IPS-15b (cell line): Measurements from ENCODE around the gene VWC2.

ENCODE experiments used
- H3K27me3 ChIP-seq: one replicate; pipeline ENCODE4 v1.6.1; 2013; ENCODE audit warnings: low read length; ENCODE audit not compliant: control insufficient read depth, insufficient read depth
- H3K36me3 ChIP-seq: one replicate; pipeline ENCODE4 v1.6.1; 2013; ENCODE audit warnings: low read length; ENCODE audit not compliant: control insufficient read depth, insufficient read depth
- H3K4me1 ChIP-seq: one replicate; pipeline ENCODE4 v1.6.1; 2013; ENCODE audit warnings: mild to moderate bottlenecking, low read length; ENCODE audit not compliant: control insufficient read depth, insufficient read depth
- H3K4me3 ChIP-seq: one replicate; pipeline ENCODE4 v1.5.1; 2013; ENCODE audit warnings: low read depth, low read length
- H3K9ac ChIP-seq: one replicate; pipeline ENCODE4 v1.6.1; 2013; ENCODE audit warnings: low read depth, mild to moderate bottlenecking, low read length
- H3K9me3 ChIP-seq: one replicate; pipeline ENCODE4 v1.6.1; 2013; ENCODE audit warnings: mild to moderate bottlenecking, low read length; ENCODE audit not compliant: control insufficient read depth, insufficient read depth

Gene VWC2

GRCh38 chr7:49866076-49866735, 92.8 kb downstream of the VWC2 start:
- no peaks in the 10 kb centered on the region for H3K36me3 ChIP-seq

GRCh38 chr7:49866910-49867309, 93.5 kb downstream of the VWC2 start:
- Histone ChIP-seq H3K4me3 (no peak overlapping the region), H3K4me1 (peaks cover 4% of the 10 kb centered on the region), H3K9me3 (no peaks in the 10 kb centered on the region), H3K36me3 (no peaks in the 10 kb centered on the region), H3K9ac (no peak overlapping the region), H3K27me3 (no peaks in the 10 kb centered on the region)

More at GRCh38 chr7:49866076-49866735, 92.8 kb downstream of the VWC2 start:
- Histone ChIP-seq H3K4me3 (no peak overlapping the region), H3K4me1 (peaks cover 4% of the 10 kb centered on the region), H3K9ac (no peak overlapping the region), H3K9me3 (no peaks in the 10 kb centered on the region), H3K27me3 (no peaks in the 10 kb centered on the region)

GRCh38 chr7:49873420-49873819, 100.0 kb downstream of the VWC2 start:
- Histone ChIP-seq H3K4me3 (no peak overlapping the region), H3K27me3 (no peaks in the 10 kb centered on the region), H3K9ac (no peak overlapping the region), H3K36me3 (no peaks in the 10 kb centered on the region), H3K4me1 (no peaks in the 10 kb centered on the region), H3K9me3 (no peaks in the 10 kb centered on the region)

GRCh38 chr7:49875336-49875735, 101.9 kb downstream of the VWC2 start:
- no peaks in the 10 kb centered on the region for H3K27me3 ChIP-seq
- H3K9me3 ChIP-seq: no peaks in the 10 kb centered on the region
- H3K4me1 ChIP-seq: no peaks in the 10 kb centered on the region
- H3K9ac ChIP-seq: no peak overlapping the region
- H3K4me3 ChIP-seq: no peak overlapping the region
- H3K36me3 ChIP-seq: no peaks in the 10 kb centered on the region

- no peaks in the 10 kb centered on the region for H3K36me3 ChIP-seq
- no peaks in the 10 kb centered on the region for H3K4me1 ChIP-seq
- H3K4me3 ChIP-seq: no peak overlapping the region
- H3K27me3 ChIP-seq: no peaks in the 10 kb centered on the region
- H3K9ac ChIP-seq: no peak overlapping the region
- no peaks in the 10 kb centered on the region for H3K9me3 ChIP-seq
Observed at GRCh38 chr7:49876202-49876601, 102.8 kb downstream of the VWC2 start.

- Histone ChIP-seq H3K27me3 (no peaks in the 10 kb centered on the region), H3K9ac (no peak overlapping the region), H3K36me3 (no peaks in the 10 kb centered on the region)
Observed at GRCh38 chr7:49878089-49878488, 104.7 kb downstream of the VWC2 start.

GRCh38 chr7:49878627-49879026, 105.2 kb downstream of the VWC2 start:
- H3K36me3 ChIP-seq: no peaks in the 10 kb centered on the region
- H3K9me3 ChIP-seq: no peaks in the 10 kb centered on the region
- H3K4me1 ChIP-seq: no peaks in the 10 kb centered on the region
- no peaks in the 10 kb centered on the region for H3K27me3 ChIP-seq
- no peak overlapping the region for H3K4me3 ChIP-seq
- H3K9ac ChIP-seq: no peak overlapping the region

More at GRCh38 chr7:49878089-49878488, 104.7 kb downstream of the VWC2 start:
- Histone ChIP-seq H3K4me1 (no peaks in the 10 kb centered on the region), H3K9me3 (no peaks in the 10 kb centered on the region), H3K4me3 (no peak overlapping the region)

GRCh38 chr7:49883933-49884332, 110.5 kb downstream of the VWC2 start:
- no peak overlapping the region for H3K9ac ChIP-seq
- H3K36me3 ChIP-seq: no peaks in the 10 kb centered on the region
- H3K9me3 ChIP-seq: no peaks in the 10 kb centered on the region
- H3K4me1 ChIP-seq: no peaks in the 10 kb centered on the region
- H3K27me3 ChIP-seq: no peaks in the 10 kb centered on the region
- no peak overlapping the region for H3K4me3 ChIP-seq

- Histone ChIP-seq H3K27me3 (no peaks in the 10 kb centered on the region), H3K4me1 (peaks cover 3% of the 10 kb centered on the region), H3K36me3 (no peaks in the 10 kb centered on the region), H3K4me3 (no peak overlapping the region), H3K9ac (no peak overlapping the region), H3K9me3 (no peaks in the 10 kb centered on the region)
Observed at GRCh38 chr7:49885593-49886285, 112.3 kb downstream of the VWC2 start.

GRCh38 chr7:49892481-49892880, 119.0 kb downstream of the VWC2 start:
- Histone ChIP-seq H3K4me1 (peaks cover 3% of the 10 kb centered on the region), H3K4me3 (no peak overlapping the region), H3K9me3 (no peaks in the 10 kb centered on the region), H3K36me3 (no peaks in the 10 kb centered on the region), H3K9ac (no peak overlapping the region), H3K27me3 (no peaks in the 10 kb centered on the region)

GRCh38 chr7:49893131-49893530, 119.7 kb downstream of the VWC2 start:
- no peak overlapping the region for H3K9ac ChIP-seq
- H3K4me1 ChIP-seq: peaks cover 3% of the 10 kb centered on the region
- H3K27me3 ChIP-seq: no peaks in the 10 kb centered on the region
- H3K4me3 ChIP-seq: no peak overlapping the region
- no peaks in the 10 kb centered on the region for H3K9me3 ChIP-seq
- no peaks in the 10 kb centered on the region for H3K36me3 ChIP-seq

GRCh38 chr7:49894543-49894942, 121.1 kb downstream of the VWC2 start:
- Histone ChIP-seq H3K27me3 (no peaks in the 10 kb centered on the region), H3K4me3 (no peak overlapping the region), H3K4me1 (peaks cover 3% of the 10 kb centered on the region), H3K36me3 (no peaks in the 10 kb centered on the region), H3K9me3 (no peaks in the 10 kb centered on the region), H3K9ac (no peak overlapping the region)
